GOT3 (cell line): ENCODE data around the gene METTL14.

Source experiments
- DNase-seq: peaks from one replicate; lab custom pipeline; 2025; ENCODE audit warnings: mixed read lengths; lab: John Stamatoyannopoulos, UW

Gene METTL14

GRCh38 chr4:118734491-118735205, 49.5 kb downstream of the METTL14 start:
- DNase-seq: no peak

- DNase-seq: no peak
These were observed 51.7 kb downstream of the METTL14 start for GRCh38 chr4:118736900-118737299.

- DNase-seq: no peak
These were observed 52.9 kb downstream of the METTL14 start for GRCh38 chr4:118738090-118738489.

GRCh38 chr4:118739022-118739713, 54.0 kb downstream of the METTL14 start:
- no peak for DNase-seq

- DNase-seq: no peak
These were observed 55.7 kb downstream of the METTL14 start for GRCh38 chr4:118740869-118741268.

GRCh38 chr4:118741301-118741855, 56.2 kb downstream of the METTL14 start:
- no peak for DNase-seq

GRCh38 chr4:118742050-118742449, 56.9 kb downstream of the METTL14 start:
- no peak for DNase-seq

- DNase-seq: no peak
These were observed 58.7 kb downstream of the METTL14 start for GRCh38 chr4:118743867-118744266.

GRCh38 chr4:118745357-118745756, 60.2 kb downstream of the METTL14 start:
- no peak for DNase-seq

GRCh38 chr4:118746251-118746919, 61.2 kb downstream of the METTL14 start:
- no peak for DNase-seq

GRCh38 chr4:118749347-118749988, 64.3 kb downstream of the METTL14 start:
- no peak for DNase-seq

- no peak for DNase-seq
These were observed 66.6 kb downstream of the METTL14 start for GRCh38 chr4:118751629-118752323.

GRCh38 chr4:118752551-118752950, 67.4 kb downstream of the METTL14 start:
- no peak for DNase-seq

- DNase-seq: no peak
These were observed 67.9 kb downstream of the METTL14 start for GRCh38 chr4:118753096-118753495.

GRCh38 chr4:118753685-118754084, 68.5 kb downstream of the METTL14 start:
- no peak for DNase-seq

- no peak for DNase-seq
These were observed 69.7 kb downstream of the METTL14 start for GRCh38 chr4:118754890-118755289.

- no peak for DNase-seq
These were observed 70.4 kb downstream of the METTL14 start for GRCh38 chr4:118755438-118756226.

- no peak for DNase-seq
These were observed 71.2 kb downstream of the METTL14 start for GRCh38 chr4:118756429-118756828.

GRCh38 chr4:118756958-118757357, 71.8 kb downstream of the METTL14 start:
- DNase-seq: no peak

GRCh38 chr4:118757761-118758251, 72.6 kb downstream of the METTL14 start:
- DNase-seq: no peak

- DNase-seq: no peak
These were observed 73.1 kb downstream of the METTL14 start for GRCh38 chr4:118758293-118758692.
